GM21619 (cell line): ENCODE data around the gene CERS1.

Experiments
- ATAC-seq: cut with Tn5 transposase; IDR thresholded peaks from one replicate; pipeline ENCODE4 v1.9.1; 2021; ENCODE audit not compliant: unreplicated experiment

Gene CERS1

GRCh38 chr19:18895824-18896341 is at the start of gene CERS1:
CERS1 (minus strand) TSS chr19:18896158; CDS start chr19:18896072, 86 bp downstream.
- ATAC-seq, result no peak

DNA sequence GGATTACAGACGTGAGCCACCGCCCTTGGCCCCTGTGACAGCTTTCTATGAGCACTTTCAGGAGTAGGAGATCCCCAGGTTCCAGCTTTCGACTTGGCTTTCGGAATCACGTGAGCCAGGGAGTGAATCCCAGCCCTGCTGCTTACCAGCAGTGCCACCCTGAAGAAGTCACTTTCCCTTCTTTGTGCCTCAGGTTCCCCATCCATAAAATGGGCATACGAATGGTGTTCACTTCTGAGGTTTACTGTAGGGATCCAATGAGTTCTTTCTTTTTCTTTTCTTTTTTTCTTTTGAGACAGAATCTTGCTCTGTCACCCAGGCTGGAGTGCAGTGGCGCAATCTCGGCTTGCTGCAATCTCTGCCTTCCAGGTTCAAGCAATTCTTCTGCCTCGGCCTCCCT is 49.3 kb upstream of the CERS1 start:
- no peak for ATAC-seq

DNA sequence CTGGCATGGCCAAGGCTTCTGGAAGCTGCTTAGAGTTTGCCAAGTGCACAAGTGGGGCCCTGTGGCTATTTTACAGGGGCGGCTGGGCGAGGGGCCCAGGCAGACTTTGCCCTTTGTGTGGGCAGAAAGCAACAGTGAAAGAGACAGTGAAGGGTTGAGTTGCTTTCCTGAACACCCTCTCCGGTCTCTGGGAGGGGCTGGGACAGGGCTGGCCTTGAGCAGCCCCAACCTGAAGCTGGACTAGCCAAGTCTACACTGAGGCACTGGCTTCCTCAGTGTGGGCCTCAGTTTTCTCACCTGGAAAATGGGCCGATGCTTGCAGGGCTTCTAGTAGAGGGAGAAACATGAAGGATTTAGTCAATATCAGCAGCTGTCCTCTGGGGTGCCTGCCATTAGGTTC is 47.5 kb upstream of the CERS1 start:
- ATAC-seq, result no peak

GRCh38 chr19:18942692-18943091 is 46.7 kb upstream of the CERS1 start:
- ATAC-seq, result no peak

- ATAC-seq, result no peak
These were observed 45.8 kb upstream of the CERS1 start for GRCh38 chr19:18941628-18942354.

DNA sequence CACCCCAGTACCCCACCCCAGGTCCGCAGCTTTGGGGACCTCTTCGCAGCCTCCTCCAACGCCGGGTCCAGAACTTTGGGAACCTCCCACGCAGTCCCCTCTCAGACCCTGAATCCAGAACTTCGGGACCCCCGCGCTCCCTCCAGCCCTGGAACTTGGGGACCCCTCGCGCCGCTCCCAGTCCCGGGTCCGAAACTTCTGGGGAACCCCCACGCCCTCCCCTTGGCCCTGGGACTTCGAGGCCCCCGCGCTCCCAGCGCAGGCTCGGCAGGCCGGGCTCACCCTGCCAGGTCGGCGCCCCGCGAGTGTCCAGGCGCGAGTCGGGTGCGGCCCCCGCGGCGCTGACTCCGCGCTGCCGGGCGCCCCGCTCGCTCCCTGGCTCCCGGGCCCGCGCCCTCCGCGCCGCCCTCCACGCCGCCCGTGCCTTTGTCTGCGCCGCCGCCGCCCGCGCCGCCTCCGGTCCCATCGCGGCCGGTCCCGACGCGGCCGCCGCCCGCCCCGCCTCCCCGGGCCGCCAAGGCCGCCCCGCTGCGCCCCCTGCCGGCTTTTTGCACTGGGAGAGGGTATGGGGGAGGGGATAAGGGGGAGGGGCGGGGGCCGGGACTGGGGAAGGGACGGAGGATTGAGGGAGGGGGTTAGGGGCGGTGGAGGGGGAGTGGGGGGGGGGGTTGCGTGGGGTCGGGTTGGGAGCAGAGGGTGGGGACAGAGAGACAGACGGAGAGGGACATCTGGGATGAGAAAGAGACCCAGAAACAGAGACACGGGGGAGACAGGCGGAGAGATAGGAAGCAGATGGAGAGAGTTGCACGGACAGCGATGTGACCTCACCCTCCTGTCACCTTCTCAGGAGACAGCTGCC is 45.0 kb upstream of the CERS1 start, which contains the start of gene HOMER3:
Gene HOMER3 (minus strand): TSS at position 449 of the 859 bp plus-strand sequence. CDS start 2,235 bp downstream, outside the sequence.
- no peak for ATAC-seq

GRCh38 chr19:18939922-18940768 is 44.2 kb upstream of the CERS1 start:
- no peak for ATAC-seq

- ATAC-seq, result no peak
These were observed 43.2 kb upstream of the CERS1 start for GRCh38 chr19:18939163-18939562.

- ATAC-seq, result no peak
These were observed 37.3 kb upstream of the CERS1 start for GRCh38 chr19:18933297-18933696.

- no peak for ATAC-seq
These were observed 36.4 kb upstream of the CERS1 start for GRCh38 chr19:18932216-18932841.

DNA sequence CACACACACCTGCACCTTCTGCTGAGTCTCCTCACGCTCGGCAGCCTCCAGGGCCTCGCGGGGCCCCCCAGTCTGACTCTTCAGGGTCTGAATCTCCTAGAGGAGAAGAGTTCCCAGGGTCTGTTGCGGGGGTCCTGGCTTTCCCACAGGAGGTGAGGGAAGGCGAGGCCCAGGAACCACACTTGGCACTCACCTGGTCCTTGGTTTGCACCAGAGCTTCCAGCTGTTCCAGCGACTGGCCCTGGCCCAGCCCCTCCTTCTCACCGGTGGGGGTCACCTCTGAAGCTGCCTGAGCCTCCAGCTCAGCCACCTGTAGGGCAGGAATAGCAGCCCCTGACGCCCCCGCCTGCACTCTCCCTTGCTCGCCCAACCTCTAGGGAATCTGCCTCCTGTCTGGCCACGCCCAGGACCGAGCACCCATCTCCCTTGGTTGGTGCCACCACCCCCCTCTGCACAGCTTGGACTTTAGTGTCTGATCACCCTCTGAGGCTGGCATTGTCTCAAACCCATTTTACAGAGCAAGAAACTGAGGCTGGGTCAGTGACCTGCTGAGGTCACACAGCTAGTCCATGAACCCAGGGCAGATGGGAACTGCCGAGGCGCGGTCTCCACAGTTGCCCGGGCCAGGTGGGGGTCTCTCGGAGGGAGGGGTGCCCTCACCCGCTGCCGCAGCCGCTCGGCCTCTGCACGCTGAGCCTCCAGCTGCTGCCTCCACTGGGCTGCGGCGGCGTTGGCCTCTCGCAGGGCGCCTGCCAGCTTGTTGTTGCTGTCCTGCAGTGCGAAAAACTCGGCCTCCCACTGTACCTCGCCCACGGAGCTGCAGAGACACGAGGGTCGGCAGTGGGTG is 35.6 kb upstream of the CERS1 start:
- ATAC-seq, result no peak

GRCh38 chr19:18929311-18929710 is 33.4 kb upstream of the CERS1 start:
- ATAC-seq, result no peak

GRCh38 chr19:18928018-18928805 is 32.3 kb upstream of the CERS1 start:
- no peak for ATAC-seq

DNA sequence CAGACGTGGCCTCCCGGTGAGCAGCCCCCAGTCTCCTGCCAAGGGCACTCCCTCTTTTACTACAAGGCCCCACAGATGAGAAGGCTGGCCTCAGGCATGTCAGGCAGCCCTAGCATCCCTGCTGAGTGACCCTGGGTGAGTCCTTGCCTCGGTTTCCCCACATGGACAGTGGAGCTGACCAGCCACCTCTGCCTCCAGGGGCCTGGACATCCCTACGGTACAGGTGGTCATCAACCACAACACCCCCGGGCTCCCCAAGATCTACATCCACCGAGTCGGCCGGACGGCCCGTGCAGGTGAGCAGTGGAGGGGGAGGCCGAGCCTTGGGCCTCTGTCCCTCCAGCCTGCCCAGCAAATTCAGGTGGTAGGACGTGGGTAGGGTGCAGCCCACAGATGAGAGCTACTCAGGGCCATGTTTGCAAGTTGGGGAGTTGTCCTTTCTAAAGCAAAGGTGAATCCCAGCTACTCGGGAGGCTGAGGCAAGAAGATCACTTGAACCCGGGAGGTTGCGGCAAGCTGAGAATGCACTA is 28.8 kb upstream of the CERS1 start:
- ATAC-seq, result no peak

DNA sequence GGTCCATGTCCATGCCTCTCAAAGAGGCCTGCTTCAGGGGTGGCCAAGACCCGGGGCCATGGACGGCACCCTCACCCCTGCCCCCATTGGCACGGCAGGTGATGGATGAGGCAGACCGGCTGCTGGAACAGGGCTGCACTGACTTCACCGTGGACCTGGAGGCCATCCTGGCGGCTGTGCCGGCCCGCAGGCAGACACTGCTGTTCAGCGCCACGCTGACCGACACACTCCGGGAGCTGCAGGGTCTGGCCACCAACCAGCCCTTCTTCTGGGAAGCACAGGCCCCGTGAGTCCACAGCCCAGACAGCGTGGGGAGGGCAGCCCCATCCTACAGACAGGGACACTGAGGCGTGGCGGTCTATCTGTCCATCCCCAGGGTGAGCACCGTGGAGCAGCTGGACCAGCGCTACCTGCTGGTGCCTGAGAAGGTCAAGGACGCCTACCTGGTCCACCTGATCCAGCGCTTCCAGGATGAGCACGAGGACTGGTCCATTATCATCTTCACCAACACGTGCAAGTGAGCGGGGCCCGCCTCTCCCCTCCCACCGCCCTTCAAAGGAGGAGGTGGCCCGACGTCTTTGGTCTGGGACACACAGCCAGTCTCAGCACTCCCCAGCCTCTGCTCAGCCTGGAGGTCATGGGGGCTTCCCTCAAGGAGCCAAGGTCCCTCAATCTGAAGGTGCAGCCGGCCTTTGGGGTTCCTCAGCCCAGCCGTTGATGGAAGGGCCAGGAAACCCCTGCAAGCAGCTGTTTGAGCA is 26.4 kb upstream of the CERS1 start:
- no peak for ATAC-seq

GRCh38 chr19:18921593-18921992 is 25.6 kb upstream of the CERS1 start:
- no peak for ATAC-seq

GRCh38 chr19:18920400-18920799 is 24.4 kb upstream of the CERS1 start:
- no peak for ATAC-seq

- no peak for ATAC-seq
These were observed 23.9 kb upstream of the CERS1 start for GRCh38 chr19:18919900-18920214.
